ENCODE data around the gene TMEM62.

The TMEM62 gene

DNA sequence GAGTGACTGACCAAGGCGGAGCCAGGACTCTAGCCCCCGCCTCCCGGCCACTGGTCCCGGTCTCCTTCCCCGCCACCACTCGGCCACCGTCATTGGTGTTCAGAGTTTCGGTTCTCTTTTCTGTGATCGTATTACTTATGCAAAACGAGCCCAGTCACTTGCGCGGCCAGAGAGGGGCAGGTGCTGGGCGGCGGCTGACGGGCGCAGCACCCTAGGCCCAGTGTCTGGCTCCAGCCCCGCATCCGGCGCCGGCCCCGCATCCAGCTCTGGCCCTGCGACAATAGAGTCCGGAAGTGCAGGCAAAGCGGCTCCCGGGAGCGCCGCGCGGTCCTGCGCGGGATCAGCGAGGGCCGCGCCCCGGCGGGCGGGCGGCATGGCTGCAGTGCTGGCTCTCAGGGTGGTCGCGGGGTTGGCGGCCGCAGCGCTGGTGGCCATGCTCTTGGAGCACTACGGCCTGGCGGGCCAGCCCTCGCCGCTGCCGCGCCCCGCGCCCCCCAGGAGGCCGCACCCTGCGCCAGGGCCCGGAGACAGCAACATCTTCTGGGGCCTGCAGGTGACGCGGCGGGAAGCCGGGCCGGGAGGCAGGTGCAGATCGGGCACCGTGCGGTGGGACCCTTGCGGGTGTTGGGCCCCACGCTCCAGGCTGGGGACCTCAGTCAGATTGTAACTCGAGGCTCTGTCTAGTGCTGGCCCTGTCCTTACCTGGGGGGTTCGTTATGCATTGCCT, at the start of gene TMEM62:
Gene TMEM62 (plus strand): TSS at position 157 of the 727 bp plus-strand sequence. CDS start 217 bp downstream, at position 374.
- DNase-seq = peak; percentile 25

DNA sequence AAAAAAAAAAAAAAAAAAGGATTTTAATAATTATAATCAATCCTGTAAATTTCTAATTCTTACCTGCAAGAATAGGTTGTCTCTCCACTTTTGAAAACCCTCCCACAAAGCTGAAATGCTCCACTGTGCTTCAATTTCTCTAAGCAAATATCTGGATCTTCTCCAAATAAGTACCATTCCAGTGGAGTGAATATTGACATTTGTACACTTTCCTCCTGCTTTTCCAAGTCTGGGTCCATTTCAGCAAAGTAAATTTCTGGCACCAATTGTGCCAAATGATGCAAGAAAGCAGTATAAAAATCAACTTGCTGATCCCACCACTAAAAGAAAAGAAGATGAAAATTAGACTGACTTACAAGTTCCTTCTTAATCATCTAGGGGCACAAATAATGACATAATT, 47.5 kb upstream of the TMEM62 start:
- DNase-seq = no peak

- no peak for DNase-seq
Measured at GRCh38 chr15:43086551-43086950, 46.8 kb upstream of the TMEM62 start.

- DNase-seq = no peak
Measured at GRCh38 chr15:43091859-43092258, 41.5 kb upstream of the TMEM62 start.

- no peak for DNase-seq
Measured at GRCh38 chr15:43093026-43093425, 40.4 kb upstream of the TMEM62 start.

GRCh38 chr15:43094416-43095030, 38.9 kb upstream of the TMEM62 start:
- DNase-seq = no peak

GRCh38 chr15:43095243-43095642, 38.1 kb upstream of the TMEM62 start:
- no peak for DNase-seq

DNA sequence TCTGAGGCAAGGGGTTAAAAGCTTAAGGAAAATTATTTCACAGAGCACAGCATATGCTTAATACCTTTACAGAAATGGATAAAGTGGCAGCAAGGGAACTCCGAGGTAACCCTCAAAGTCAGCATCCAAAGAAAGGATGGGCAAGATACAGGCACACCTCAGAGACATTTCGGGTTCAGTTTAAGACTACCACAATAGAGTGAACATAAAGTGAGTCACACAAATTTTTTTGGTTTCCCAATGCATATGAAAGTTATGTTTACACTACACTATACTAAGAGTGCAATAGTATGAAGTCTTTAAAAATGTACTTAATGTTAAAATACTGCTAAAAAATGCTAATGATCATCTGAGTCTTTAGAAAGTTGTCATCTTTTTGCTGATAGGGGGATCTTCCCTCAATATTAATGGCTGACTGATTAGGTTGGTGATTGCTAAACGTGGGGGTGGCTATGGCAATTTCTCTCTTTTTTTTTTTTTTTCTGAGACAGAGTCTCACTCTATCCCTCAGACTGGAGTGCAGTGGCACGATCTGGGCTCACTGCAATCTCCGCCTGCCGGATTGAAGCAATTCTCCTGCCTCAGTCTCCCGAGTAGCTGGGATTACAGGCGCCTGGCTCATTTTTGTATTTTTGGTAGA, 37.6 kb upstream of the TMEM62 start:
- DNase-seq = no peak

DNA sequence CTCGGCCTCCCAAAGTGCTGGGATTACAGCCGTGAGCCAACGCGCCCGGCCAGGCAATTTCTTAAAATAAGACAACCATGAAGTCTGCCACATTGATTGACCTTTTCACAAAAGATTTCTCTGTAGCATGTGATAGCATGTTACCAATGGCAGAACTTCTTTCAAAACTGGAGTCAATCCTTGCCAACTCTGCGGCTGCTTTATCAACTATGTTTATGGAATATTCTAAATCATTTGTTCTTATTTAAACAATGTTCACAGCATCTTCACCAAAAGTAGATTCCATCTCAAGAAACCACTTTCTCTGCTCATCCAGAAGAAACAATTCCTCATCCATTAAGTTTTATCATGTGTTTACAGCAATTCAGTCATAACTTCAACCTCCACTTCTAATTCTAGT, 37.0 kb upstream of the TMEM62 start:
- DNase-seq = no peak

- DNase-seq = no peak
Measured at GRCh38 chr15:43099105-43099845, 34.1 kb upstream of the TMEM62 start.

- DNase-seq = no peak
Measured at GRCh38 chr15:43100971-43101370, 32.4 kb upstream of the TMEM62 start.

- no peak for DNase-seq
Measured at GRCh38 chr15:43102187-43102586, 31.2 kb upstream of the TMEM62 start.

- no peak for DNase-seq
Measured at GRCh38 chr15:43103907-43104306, 29.5 kb upstream of the TMEM62 start.

DNA sequence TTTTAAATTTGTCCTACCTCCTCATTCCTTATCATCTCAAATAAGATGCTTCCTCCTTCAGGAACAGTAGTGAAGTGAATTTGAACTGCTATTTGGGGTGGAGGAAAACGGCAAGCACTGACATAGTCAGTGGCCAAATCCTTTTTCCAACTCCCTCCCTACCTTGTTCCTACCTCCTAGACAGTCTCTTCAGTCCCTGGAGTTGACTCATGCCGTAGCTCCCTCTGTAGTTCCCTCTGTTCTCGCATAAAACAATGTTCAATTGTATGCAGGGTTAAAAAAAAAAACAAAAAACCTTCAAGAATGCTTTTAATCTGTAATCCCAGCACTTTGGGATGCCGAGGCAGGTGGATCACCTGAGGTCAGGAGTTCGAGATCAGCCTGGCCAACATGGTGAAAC, 29.0 kb upstream of the TMEM62 start:
- no peak for DNase-seq

DNA sequence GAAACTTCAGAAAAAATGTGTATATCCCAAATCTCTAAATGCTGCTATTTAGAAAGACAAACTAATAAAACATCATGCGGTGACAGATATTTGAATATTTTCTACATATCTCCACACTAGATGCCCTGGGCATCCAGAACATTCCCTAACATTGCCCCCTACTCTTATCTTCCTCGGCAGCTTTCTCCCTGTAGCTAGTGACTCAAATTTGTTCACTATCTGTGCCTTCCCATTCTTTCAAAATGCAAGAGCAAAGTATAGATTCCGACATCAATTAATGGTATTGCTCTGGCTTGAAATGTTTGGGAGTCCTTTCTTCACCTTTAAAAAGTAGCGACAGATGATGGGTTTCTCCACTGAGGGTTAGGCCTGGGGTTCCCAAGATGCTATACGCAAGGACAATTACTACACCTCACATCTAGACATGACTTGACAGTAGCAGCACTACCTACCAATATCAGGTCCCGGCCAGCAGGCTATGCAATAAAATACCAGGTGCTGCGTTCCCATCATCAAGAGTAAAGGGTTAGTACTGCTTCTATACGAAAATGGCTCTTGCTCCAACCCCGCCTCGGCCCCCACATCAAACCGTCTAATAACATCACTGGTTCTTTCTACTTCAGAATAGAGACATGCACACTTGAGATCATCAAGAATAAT, 28.2 kb upstream of the TMEM62 start:
- no peak for DNase-seq

DNA sequence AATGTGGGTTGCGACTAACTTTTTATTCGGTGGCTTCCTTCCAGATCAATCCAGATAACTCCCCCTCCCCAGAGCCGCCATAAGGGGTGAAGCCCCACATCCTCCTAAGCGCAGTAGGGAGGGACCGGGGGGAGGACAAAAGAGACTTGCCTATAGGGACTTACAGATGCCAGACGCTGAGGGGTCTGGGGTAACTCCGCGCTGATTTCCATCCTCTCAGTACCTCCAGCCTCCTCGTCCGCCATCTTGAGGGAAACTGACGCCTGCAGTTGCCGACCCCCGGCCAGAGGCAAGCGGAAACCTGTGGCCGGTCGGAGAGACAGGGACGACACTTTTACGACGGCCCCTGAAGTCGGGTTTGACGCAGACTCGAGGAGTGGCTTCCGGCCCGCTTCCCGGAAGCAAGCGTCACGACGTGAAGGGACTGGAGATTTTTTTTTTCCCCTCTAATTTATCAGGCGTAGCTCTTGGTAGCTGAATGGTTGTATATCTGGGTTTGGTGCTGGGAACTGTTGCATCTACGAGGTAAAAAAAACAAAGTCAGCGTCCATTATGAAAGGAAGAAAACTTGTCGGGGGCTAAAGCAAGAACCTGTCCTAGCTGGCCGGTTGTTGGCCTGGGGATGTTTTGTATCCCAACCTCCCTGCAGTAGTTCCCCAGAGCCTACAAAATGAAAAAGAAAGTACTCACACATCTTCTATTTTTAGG, 27.5 kb upstream of the TMEM62 start, which contains the start of gene UBR1:
Gene UBR1 (minus strand): TSS at position 261 of the 708 bp plus-strand sequence. CDS start 16 bp downstream, at position 245.
- peak; percentile 83 for DNase-seq

GRCh38 chr15:43106486-43106829, 26.9 kb upstream of the TMEM62 start:
- no peak for DNase-seq

DNA sequence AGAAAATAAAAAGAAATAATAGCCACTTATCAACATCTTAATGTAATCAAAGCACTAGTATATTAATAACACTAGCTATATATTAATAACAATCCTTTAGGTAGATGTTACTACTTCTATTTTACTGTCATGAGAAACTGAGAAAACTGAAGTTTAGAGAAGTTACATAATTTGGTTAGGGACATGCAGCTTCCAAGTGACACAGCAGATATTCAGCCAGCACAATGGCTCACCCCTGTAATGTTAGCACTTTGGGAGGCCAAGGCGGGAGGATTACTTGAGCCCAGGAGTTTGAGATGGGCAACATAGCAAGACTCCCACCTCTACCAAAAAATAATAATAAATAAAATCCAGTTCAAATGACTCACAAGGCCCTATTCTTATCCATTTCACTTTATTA, 25.6 kb upstream of the TMEM62 start:
- no peak for DNase-seq

DNA sequence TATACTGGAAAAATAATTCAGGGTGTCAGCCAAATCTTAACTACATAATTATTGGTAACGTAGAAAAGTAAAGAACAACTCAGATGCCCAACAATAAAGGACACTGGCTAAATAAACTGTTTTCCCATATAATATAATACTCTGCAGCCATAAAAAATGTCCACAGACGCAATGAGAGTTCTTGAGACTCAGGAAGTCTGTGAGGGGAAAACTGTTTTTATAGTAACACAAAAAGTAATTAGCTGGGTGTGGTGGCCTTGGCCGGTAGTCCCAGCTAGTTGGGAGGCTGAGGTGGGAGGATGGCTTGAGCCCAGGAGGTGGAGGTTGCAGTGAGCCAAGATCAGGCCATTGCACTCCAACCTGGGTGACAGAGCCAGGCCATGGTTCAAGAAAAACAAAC, 22.0 kb upstream of the TMEM62 start:
- DNase-seq = no peak

- DNase-seq = no peak
Measured at GRCh38 chr15:43118286-43118685, 15.1 kb upstream of the TMEM62 start.

DNA sequence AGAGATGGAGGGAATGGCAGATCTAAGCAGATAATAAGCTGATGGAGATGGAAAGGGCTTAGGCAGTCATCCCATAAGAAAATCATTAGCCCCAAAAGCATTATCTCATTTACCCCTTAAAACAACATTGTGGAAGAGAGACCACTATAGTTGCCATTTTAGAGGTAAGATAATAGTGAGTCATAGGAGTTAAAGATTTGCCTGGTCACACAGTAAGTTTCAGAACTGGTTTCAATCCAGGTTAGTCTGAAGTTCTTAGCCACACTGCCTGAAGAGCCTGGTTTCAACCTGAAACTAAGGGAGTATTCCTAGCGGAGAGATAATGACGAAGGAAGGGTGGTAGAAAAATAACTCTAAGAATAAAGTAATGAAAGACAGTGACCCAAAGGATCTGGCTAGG, 14.6 kb upstream of the TMEM62 start:
- no peak for DNase-seq

GRCh38 chr15:43121863-43122262, 11.5 kb upstream of the TMEM62 start:
- DNase-seq = no peak

All from amniotic stem cell (primary cell).